WERI-Rb-1 (cell line): ENCODE data around the gene DQX1.

ENCODE experiments used
- DNase-seq: peaks from one replicate; pipeline ENCODE4 v3.0.0-alpha.2; 2020
- H3K27ac ChIP-seq: fragments of 250-450 bp; sonication (Bioruptor Pico); 2 replicates; pipeline ENCODE4 v1.5.1; 2020; ENCODE audit warnings: mild to moderate bottlenecking, moderate library complexity
- H3K27me3 ChIP-seq: fragments of 250-450 bp; sonication (Bioruptor Pico); 2 replicates; pipeline ENCODE4 v1.5.1; 2021; ENCODE audit warnings: mild to moderate bottlenecking, low read depth, moderate library complexity; ENCODE audit not compliant: insufficient read depth, severe bottlenecking
- H3K36me3 ChIP-seq: fragments of 250-450 bp; sonication (Bioruptor Pico); 2 replicates; pipeline ENCODE4 v1.5.1; 2020; ENCODE audit warnings: mild to moderate bottlenecking, moderate library complexity
- H3K4me3 ChIP-seq: 2 replicates; pipeline ENCODE4 v1.5.1; 2011; ENCODE audit warnings: low read depth, mild to moderate bottlenecking, control low read depth, low read length
- H3K9me3 ChIP-seq: fragments of 250-450 bp; sonication (Bioruptor Pico); 2 replicates; pipeline ENCODE4 v1.5.1; 2021; ENCODE audit warnings: mild to moderate bottlenecking, moderate library complexity; ENCODE audit not compliant: severe bottlenecking
- CTCF ChIP-seq: IDR thresholded peaks from 2 replicates; pipeline ENCODE4 v1.5.1; 2011; ENCODE audit warnings: low read depth, mild to moderate bottlenecking, control low read depth, inconsistent platforms, low read length

The DQX1 gene

DNA sequence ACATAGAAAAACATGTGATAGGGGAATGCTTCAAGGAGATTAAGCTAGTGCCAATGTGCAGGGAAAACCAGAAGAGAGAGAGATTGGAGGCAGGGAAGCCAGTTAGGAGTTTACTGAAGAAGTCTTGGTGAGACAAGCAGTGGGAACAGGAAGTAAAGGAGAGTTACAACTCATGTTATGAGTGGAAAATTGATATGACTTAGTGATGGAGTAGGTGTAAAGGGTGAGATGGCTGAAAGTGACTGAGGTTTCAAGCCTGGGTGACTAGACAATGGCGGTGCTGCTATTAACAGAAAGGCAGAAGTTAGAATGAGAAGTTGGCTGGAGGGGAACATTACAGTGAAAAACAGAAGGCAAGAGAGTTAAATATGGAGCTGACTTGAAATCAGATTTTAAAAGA, 45.0 kb upstream of the DQX1 start:
- TF ChIP-seq CTCF: no peak
- no peaks in the 10 kb centered on the region for H3K27me3 ChIP-seq

DNA sequence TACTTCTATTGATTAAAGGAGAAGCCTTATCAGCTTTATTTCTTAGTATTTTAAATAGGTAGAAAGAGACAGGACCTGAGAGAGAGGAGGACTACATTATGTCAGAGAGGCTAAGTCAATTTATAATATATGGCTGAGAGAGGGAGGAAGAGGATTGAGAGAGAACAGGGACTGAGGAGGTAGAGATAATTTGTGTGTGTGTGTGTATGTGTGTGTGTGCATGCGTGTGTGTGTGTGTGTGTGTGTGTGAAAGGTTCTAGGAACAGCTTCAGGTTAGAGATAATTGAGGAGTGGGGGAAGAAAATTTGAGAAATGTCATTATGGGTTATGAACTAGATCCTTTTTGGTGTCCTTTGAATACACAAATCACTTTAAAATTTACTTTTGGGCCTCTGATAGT, 43.7 kb upstream of the DQX1 start:
- no peaks in the 10 kb centered on the region for H3K27me3 ChIP-seq
- H3K36me3 ChIP-seq: no peaks in the 10 kb centered on the region
- no peak for DNase-seq
- no peak overlapping the region for H3K27ac ChIP-seq
- no peaks in the 10 kb centered on the region for H3K9me3 ChIP-seq
- H3K4me3 ChIP-seq: no peak overlapping the region
- TF ChIP-seq CTCF: no peak

More for the DNA sequence above, 45.0 kb upstream of the DQX1 start:
- Histone ChIP-seq H3K9me3 (no peaks in the 10 kb centered on the region), H3K27ac (no peak overlapping the region), H3K36me3 (no peaks in the 10 kb centered on the region), H3K4me3 (no peak overlapping the region)
- DNase-seq: no peak

- Histone ChIP-seq H3K36me3 (no peaks in the 10 kb centered on the region), H3K4me3 (no peak overlapping the region), H3K27ac (no peak overlapping the region), H3K27me3 (no peaks in the 10 kb centered on the region), H3K9me3 (no peaks in the 10 kb centered on the region)
- no peak for TF ChIP-seq CTCF
- no peak for DNase-seq
Measured at GRCh38 chr2:74567881-74568280, 41.9 kb upstream of the DQX1 start.

DNA sequence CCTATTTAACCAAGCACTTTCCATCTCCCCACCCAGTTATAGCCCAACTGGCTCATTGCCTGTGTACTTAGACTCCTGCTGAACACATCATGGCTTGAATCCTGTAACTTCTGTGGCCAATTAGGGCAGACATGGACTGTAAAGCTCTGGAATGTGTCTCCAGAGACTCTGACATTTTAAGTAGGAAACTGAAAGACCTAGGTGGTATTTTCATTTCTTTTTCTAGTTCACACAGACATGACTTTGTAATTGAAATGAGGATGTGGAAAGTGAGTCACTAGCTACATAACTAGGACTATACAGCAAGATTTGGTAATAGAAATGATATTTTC, 40.7 kb upstream of the DQX1 start:
- TF ChIP-seq CTCF: no peak
- Histone ChIP-seq H3K36me3 (no peaks in the 10 kb centered on the region), H3K9me3 (no peaks in the 10 kb centered on the region), H3K4me3 (no peak overlapping the region), H3K27me3 (no peaks in the 10 kb centered on the region), H3K27ac (no peak overlapping the region)
- no peak for DNase-seq

- Histone ChIP-seq H3K4me3 (no peak overlapping the region), H3K27ac (no peak overlapping the region), H3K27me3 (no peaks in the 10 kb centered on the region), H3K9me3 (no peaks in the 10 kb centered on the region), H3K36me3 (no peaks in the 10 kb centered on the region)
- no peak for DNase-seq
- TF ChIP-seq CTCF: no peak
Measured at GRCh38 chr2:74566076-74566753, 40.2 kb upstream of the DQX1 start.

GRCh38 chr2:74564222-74564621, 38.2 kb upstream of the DQX1 start:
- DNase-seq: no peak
- H3K4me3 ChIP-seq: no peak overlapping the region
- H3K27me3 ChIP-seq: no peaks in the 10 kb centered on the region
- TF ChIP-seq CTCF: no peak
- H3K36me3 ChIP-seq: no peaks in the 10 kb centered on the region
- H3K9me3 ChIP-seq: no peaks in the 10 kb centered on the region
- no peak overlapping the region for H3K27ac ChIP-seq
